ENCODE results near the gene NDUFAF3. TPM values are rescaled to one million over a fixed set of nuclear protein-coding genes. Genes with fewer than 3 reads are reported as not detected.

Gene NDUFAF3
- total RNA-seq, 4 donors from 2014 or later, result 120 to 305 (median 146) TPM

- peaks cover 9 to 19% of the 10 kb centered on the region in 2 donors for H3K4me1 ChIP-seq
Observed at GRCh38 chr3:49028298-49028672, 6.4 kb downstream of the NDUFAF3 start.

GRCh38 chr3:49028673-49029562 is 7.0 kb downstream of the NDUFAF3 start, which contains the start of gene IMPDH2:
Gene IMPDH2 (minus strand): TSS chr3:49029398. CDS start chr3:49029350, 48 bp downstream.
- Histone ChIP-seq H3K36me3 (peaks cover 50 to 56% of the 10 kb centered on the region in 2 donors), H3K27ac (peak within 1 kb of the TSS; percentile 46 to 85 (median 78)), H3K4me3 (replicated peaks in 1 of 3) (peak within 1 kb of the TSS; percentile 28 to 62 (median 56)), H3K27me3 (no peaks in the 10 kb centered on the region), H3K9me3 (no peaks in the 10 kb centered on the region), H3K4me1 (peaks cover 9 to 17% of the 10 kb centered on the region in 2 donors)
- DNase-seq, result peak; percentile 92 to 93
- TF ChIP-seq POLR2A (IDR thresholded peaks at IDR 0.05) (peak; percentile 54 to 95), CTCF (IDR thresholded peaks at IDR 0.05) (peak in 2 of 6 experiments; percentile 16 to 32)
- 1 to 2% methylated on average over 47 to 51 of the region's 55 CpGs for WGBS, 2 donors
- intact Hi-C loops (cut with DNase I), result loop anchor here (10.0 kb wide), 1 partner anchor 66 kb away; the partner anchor contains the start of gene QRICH1

More at GRCh38 chr3:49028298-49028672, 6.4 kb downstream of the NDUFAF3 start:
- TF ChIP-seq POLR2A (IDR thresholded peaks at IDR 0.05) (no peak), CTCF (IDR thresholded peaks at IDR 0.05) (no peak)
- peak overlapping the region in 1 of 3 donors; percentile 56 for H3K4me3 ChIP-seq (replicated peaks in 1 of 3)
- WGBS, 2 donors, result 85 to 93% methylated on average over 4 of the region's 4 CpGs
- no peaks in the 10 kb centered on the region for H3K9me3 ChIP-seq
- DNase-seq, result no peak
- peaks cover 51 to 57% of the 10 kb centered on the region in 2 donors for H3K36me3 ChIP-seq
- intact Hi-C loops (cut with DNase I), result loop anchor here (10.0 kb wide), 1 partner anchor 67 kb away; the partner anchor contains the start of gene QRICH1
- H3K27me3 ChIP-seq, result no peaks in the 10 kb centered on the region
- H3K27ac ChIP-seq, result peak overlapping the region; percentile 36 to 85 (median 78)

- Histone ChIP-seq H3K9me3 (no peaks in the 10 kb centered on the region), H3K27me3 (no peaks in the 10 kb centered on the region), H3K4me3 (replicated peaks in 1 of 3) (no peak overlapping the region), H3K4me1 (peaks cover 9 to 17% of the 10 kb centered on the region in 2 donors), H3K27ac (peak overlapping the region; percentile 46 to 85 (median 78)), H3K36me3 (peaks cover 49 to 51% of the 10 kb centered on the region in 2 donors)
- TF ChIP-seq POLR2A (IDR thresholded peaks at IDR 0.05) (no peak), CTCF (IDR thresholded peaks at IDR 0.05) (peak in 1 of 6 experiments; percentile 10)
- no peak for DNase-seq
- intact Hi-C loops (cut with DNase I), result loop anchor here (10.0 kb wide), 1 partner anchor 65 kb away; the partner anchor contains the start of gene QRICH1
- WGBS, 2 donors, result 2% methylated on average over 7 of the region's 7 CpGs
Observed at GRCh38 chr3:49029563-49029884, 7.6 kb downstream of the NDUFAF3 start.

- Histone ChIP-seq H3K36me3 (peaks cover 43 to 47% of the 10 kb centered on the region in 2 donors), H3K9me3 (no peaks in the 10 kb centered on the region), H3K27ac (no peak overlapping the region), H3K4me3 (replicated peaks in 1 of 3) (no peak overlapping the region), H3K27me3 (no peaks in the 10 kb centered on the region), H3K4me1 (peaks cover 9 to 17% of the 10 kb centered on the region in 2 donors)
- TF ChIP-seq CTCF (IDR thresholded peaks at IDR 0.05) (no peak), POLR2A (IDR thresholded peaks at IDR 0.05) (no peak)
- WGBS, 2 donors, result 94% methylated on average over 6 of the region's 6 CpGs
- no peak for DNase-seq
- intact Hi-C loops (cut with DNase I), result no loop called here
Observed at GRCh38 chr3:49030321-49030720, 8.4 kb downstream of the NDUFAF3 start.

All from thyroid gland (tissue), 4 donors.